ENCODE measurements around the gene CXADR. TPM values are rescaled to one million over a fixed set of nuclear protein-coding genes. Genes with fewer than 3 reads are reported as not detected.

The CXADR gene
- total RNA-seq, 3 donors from 2014 or later: 31.5 to 85.9 (median 85.4) TPM

DNA sequence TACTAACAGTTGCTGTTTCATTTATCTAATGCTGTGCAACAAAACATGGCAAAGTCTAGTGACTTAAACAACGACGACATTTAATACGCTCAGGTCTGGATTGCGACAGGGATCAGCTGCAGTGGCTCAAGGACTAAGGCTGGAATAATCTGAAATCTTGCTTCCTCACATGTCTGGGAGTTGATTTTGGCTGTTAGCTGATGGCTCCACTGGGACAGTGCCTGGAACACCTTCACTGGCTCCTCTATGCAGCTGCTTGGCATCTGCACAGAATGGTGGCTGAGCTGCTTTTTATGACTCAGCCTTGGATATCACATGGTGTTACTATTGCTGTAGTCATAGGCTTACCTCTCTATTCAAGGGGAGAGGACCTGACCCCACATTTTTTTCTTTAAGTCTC is 123.9 kb downstream of the CXADR start:
- Histone ChIP-seq H3K9me3 (no peaks in the 10 kb centered on the region), H3K4me3 (no peak overlapping the region), H3K36me3 (ENCODE audit: low read depth) (no peaks in the 10 kb centered on the region), H3K4me1 (ENCODE audit: low read depth) (no peaks in the 10 kb centered on the region)
- ATAC-seq: no peak
- TF ChIP-seq, protein P1, sequence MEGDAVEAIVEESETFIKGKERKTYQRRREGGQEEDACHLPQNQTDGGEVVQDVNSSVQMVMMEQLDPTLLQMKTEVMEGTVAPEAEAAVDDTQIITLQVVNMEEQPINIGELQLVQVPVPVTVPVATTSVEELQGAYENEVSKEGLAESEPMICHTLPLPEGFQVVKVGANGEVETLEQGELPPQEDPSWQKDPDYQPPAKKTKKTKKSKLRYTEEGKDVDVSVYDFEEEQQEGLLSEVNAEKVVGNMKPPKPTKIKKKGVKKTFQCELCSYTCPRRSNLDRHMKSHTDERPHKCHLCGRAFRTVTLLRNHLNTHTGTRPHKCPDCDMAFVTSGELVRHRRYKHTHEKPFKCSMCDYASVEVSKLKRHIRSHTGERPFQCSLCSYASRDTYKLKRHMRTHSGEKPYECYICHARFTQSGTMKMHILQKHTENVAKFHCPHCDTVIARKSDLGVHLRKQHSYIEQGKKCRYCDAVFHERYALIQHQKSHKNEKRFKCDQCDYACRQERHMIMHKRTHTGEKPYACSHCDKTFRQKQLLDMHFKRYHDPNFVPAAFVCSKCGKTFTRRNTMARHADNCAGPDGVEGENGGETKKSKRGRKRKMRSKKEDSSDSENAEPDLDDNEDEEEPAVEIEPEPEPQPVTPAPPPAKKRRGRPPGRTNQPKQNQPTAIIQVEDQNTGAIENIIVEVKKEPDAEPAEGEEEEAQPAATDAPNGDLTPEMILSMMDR (IDR thresholded peaks at IDR 0.05): no peak
- DNase-seq: no peak
- intact Hi-C loops (cut with DNase I, micrococcal nuclease): no loop called here

DNA sequence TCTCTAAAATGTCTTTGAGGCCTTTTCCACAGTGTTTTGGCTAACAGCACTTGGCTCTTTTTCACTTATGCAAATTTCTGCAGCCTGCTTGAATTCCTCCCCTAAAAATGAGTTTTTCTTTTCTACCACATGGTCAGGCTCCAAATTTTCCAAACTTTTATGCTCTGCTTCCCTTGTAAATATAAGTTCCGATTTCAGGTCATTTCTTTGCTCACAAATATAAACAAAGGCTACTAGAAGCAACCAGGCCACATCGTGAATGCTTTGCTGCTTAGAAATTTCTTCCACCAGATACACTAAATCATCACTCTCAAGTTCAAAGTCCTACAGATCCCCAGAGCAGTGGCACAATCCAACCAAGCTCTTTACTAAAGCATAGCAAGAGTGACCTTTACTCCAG is 128.0 kb downstream of the CXADR start:
- DNase-seq: no peak
- ATAC-seq: no peak
- intact Hi-C loops (cut with DNase I, micrococcal nuclease): no loop called here

More for the DNA sequence above, 128.0 kb downstream of the CXADR start:
- TF ChIP-seq, protein P1 (IDR thresholded peaks at IDR 0.05): no peak
- Histone ChIP-seq H3K9me3 (no peaks in the 10 kb centered on the region), H3K36me3 (ENCODE audit: low read depth) (no peaks in the 10 kb centered on the region), H3K4me1 (ENCODE audit: low read depth) (no peaks in the 10 kb centered on the region), H3K4me3 (no peak overlapping the region)

Other genes starting within 250 kb of the CXADR start
- 10 to 100 TPM; 17.5 to 29.6 (median 19.0) TPM for gene BTG3, start 99.9 kb downstream of the CXADR start, total RNA-seq

Data from mucosa of descending colon (tissue), 3 donors.